NT2/D1 (cell line): ENCODE data around the gene NTNG1.

ENCODE experiments used
- DNase-seq: peaks from one replicate; pipeline ENCODE4 v3.0.0-alpha.2; 2011; ENCODE audit warnings: low read depth, low spot score
- H3K27me3 ChIP-seq: 2 replicates; pipeline ENCODE4 v1.6.0; 2011; ENCODE audit warnings: mild to moderate bottlenecking; ENCODE audit not compliant: insufficient read length, insufficient read depth
- H3K36me3 ChIP-seq: 2 replicates; pipeline ENCODE4 v1.6.1; 2011; ENCODE audit warnings: mild to moderate bottlenecking, low read length, mixed read lengths; ENCODE audit not compliant: insufficient read depth, insufficient read length
- H3K4me1 ChIP-seq: 2 replicates; pipeline ENCODE4 v1.5.1; 2011; ENCODE audit not compliant: insufficient read depth, insufficient read length
- H3K4me3 ChIP-seq: 2 replicates; pipeline ENCODE4 v1.5.1; 2011; ENCODE audit warnings: low read depth; ENCODE audit not compliant: insufficient read length
- H3K9ac ChIP-seq: 2 replicates; pipeline ENCODE4 v1.6.0; 2011; ENCODE audit warnings: low read depth; ENCODE audit not compliant: insufficient read length
- H3K9me3 ChIP-seq: 2 replicates; pipeline ENCODE4 v1.5.1; 2011; ENCODE audit warnings: mild to moderate bottlenecking, low read length; ENCODE audit not compliant: insufficient read depth
- SUZ12 ChIP-seq: IDR thresholded peaks from 2 replicates; pipeline ENCODE4 v1.6.1; 2011; ENCODE audit not compliant: insufficient read length, insufficient read depth; ENCODE audit errors: extremely low read depth
- YY1 ChIP-seq: IDR thresholded peaks from 2 replicates; pipeline ENCODE4 v1.6.1; 2011; ENCODE audit not compliant: insufficient read length, insufficient read depth
- ZNF274 ChIP-seq: IDR thresholded peaks from 2 replicates; pipeline ENCODE4 v1.6.1; 2011; ENCODE audit warnings: mild to moderate bottlenecking, low read depth, low read length

NTNG1 gene

DNA sequence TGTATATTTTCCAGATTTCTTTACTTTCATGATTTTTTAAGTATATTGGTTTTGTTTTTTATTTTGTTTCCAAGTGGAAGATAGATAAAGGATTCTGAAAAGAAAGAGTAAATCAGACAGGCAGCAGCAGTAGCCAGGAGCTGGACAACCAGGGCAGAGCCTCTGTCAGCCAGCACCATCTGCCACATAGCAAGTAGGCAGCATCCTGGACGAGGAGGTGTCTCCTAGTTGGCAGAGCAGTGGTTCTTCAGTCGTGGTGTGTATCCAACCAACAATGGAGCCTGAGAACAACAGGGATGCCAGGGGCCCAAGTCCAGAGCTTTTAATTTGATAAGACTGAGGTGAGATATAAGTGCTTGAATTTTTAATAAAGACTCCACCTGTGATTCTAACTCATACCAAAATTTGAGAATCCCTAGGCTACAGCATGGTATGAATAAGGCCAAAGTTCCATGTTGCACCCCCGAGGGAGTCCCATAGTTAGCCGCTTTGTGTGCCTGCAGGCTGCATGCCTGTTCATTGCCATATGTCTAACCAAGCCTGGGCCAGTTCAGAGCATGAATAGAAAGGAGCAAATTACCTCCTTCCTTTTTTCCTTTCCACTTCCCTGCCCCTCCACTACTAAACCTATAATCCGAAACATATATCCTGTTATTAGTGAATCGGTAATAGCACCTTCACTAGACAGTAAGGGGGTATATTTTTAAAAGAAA, 153.2 kb downstream of the NTNG1 start:
- Histone ChIP-seq H3K36me3 (no peaks in the 10 kb centered on the region), H3K9me3 (no peaks in the 10 kb centered on the region), H3K9ac (no peak overlapping the region), H3K4me1 (no peaks in the 10 kb centered on the region), H3K4me3 (no peak overlapping the region), H3K27me3 (no peaks in the 10 kb centered on the region)
- DNase-seq, result no peak
- TF ChIP-seq SUZ12 (no peak), YY1 (no peak), ZNF274 (no peak)

DNA sequence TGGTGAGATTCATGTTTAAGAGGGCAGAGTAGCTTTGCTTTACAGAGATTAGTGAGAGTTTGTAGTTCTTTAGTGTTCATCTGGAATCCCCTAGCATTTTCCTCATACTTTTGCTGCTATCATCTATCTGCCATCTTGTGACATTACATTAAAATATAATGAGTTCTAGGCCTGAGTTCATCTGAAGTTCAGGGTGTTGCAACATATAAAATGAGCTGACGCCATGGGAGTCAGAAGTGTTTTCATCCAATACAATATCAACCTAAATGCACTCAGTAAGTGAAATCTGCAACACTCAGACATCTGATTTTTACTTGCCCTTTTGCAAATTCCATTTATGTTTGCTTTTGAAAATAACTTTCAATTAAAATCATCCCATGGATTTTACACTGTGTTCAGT, 153.8 kb downstream of the NTNG1 start:
- Histone ChIP-seq H3K4me3 (no peak overlapping the region), H3K27me3 (no peaks in the 10 kb centered on the region), H3K36me3 (no peaks in the 10 kb centered on the region), H3K9me3 (no peaks in the 10 kb centered on the region), H3K4me1 (no peaks in the 10 kb centered on the region), H3K9ac (no peak overlapping the region)
- TF ChIP-seq YY1 (no peak), ZNF274 (no peak), SUZ12 (no peak)
- DNase-seq, result no peak

DNA sequence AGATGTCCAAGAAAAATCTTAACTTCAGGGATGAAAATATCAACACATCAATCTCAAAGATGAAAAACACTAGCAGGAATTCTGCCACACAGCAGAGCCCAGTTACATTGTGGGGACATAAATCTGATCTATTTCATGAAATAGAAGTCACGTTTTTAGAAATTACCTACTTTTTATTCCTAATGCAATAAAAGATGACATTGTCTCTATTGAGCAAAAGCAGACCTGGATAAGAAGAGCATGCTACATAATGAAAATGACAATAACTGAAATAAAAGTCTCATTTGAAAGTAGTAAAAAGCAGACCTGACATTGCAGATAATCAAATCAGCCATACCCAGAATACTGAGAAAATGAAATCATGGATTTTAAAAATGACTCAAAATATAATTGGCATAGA, 156.8 kb downstream of the NTNG1 start:
- Histone ChIP-seq H3K36me3 (no peaks in the 10 kb centered on the region), H3K9me3 (no peaks in the 10 kb centered on the region), H3K9ac (no peak overlapping the region), H3K4me1 (no peaks in the 10 kb centered on the region), H3K4me3 (no peak overlapping the region), H3K27me3 (no peaks in the 10 kb centered on the region)
- no peak for DNase-seq
- TF ChIP-seq SUZ12, result no peak
- TF ChIP-seq YY1, result no peak
- no peak for TF ChIP-seq ZNF274

DNA sequence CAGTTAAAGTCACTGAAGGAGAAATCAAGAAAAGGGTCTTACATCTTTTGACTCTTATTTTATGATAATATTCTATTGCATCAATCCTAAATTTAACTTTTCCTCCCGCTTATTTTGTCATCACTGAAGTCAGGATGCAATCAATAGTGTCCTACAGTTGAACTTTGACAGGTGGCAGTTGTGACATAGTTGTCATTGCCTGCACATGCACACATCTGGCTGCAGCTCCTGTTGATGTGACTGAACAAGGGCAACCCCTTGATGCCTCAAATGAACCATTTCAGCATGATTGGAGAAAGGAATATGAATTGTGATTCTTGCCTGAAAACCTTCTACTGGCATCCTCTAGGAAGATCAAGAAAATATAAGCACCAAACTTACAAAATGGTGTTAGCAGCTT, 157.7 kb downstream of the NTNG1 start:
- H3K27me3 ChIP-seq, result no peaks in the 10 kb centered on the region
- H3K9ac ChIP-seq, result no peak overlapping the region
- no peaks in the 10 kb centered on the region for H3K4me1 ChIP-seq
- no peak for DNase-seq
- TF ChIP-seq YY1 (no peak), SUZ12 (no peak), ZNF274 (no peak)
- H3K4me3 ChIP-seq, result no peak overlapping the region
- H3K9me3 ChIP-seq, result no peaks in the 10 kb centered on the region
- H3K36me3 ChIP-seq, result no peaks in the 10 kb centered on the region

DNA sequence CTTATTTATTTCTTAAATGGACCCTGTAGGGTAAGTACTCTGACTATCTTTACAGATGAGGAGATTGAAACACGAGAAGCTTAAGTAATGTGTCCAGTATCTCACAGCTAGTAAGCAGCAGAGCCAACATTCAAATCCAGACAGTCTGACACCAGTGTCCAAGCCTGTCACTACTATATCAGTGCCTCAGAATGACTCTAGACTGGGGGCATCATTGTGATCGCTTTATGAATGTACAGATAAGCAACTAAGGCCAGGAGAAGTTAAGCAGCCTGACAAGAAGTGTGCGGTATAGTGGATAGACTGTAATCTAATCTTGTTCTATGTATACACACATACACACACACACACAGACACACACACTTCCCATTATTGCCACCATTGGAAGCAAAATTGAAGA, 158.7 kb downstream of the NTNG1 start:
- TF ChIP-seq YY1, result no peak
- DNase-seq, result no peak
- no peak overlapping the region for H3K4me3 ChIP-seq

DNA sequence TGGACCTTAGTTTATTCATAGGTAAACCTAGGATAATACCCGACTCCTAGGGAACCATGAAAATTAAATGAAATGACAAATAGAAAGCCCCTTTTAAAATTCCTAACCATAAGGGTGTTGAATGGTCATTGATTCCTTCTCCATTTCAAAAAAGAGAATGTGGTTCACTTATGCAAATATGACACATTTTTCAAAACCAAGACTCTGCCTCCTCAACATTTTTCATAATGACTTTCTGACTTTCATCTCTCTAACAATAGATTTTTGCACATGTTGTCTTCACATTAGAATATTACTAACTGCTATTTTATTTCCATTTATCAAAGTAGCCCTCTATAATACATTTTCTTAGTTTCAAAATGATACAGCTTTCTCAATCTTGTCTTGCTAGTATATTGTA, 169.1 kb downstream of the NTNG1 start:
- no peaks in the 10 kb centered on the region for H3K36me3 ChIP-seq
- no peak overlapping the region for H3K9ac ChIP-seq
- H3K9me3 ChIP-seq, result no peaks in the 10 kb centered on the region
- no peaks in the 10 kb centered on the region for H3K27me3 ChIP-seq
- TF ChIP-seq YY1, result no peak
- no peak for TF ChIP-seq SUZ12
- TF ChIP-seq ZNF274, result no peak
- no peaks in the 10 kb centered on the region for H3K4me1 ChIP-seq
- H3K4me3 ChIP-seq, result no peak overlapping the region
- DNase-seq, result no peak

More for the DNA sequence above, 158.7 kb downstream of the NTNG1 start:
- Histone ChIP-seq H3K9ac (no peak overlapping the region), H3K27me3 (no peaks in the 10 kb centered on the region), H3K4me1 (no peaks in the 10 kb centered on the region), H3K36me3 (no peaks in the 10 kb centered on the region), H3K9me3 (no peaks in the 10 kb centered on the region)

DNA sequence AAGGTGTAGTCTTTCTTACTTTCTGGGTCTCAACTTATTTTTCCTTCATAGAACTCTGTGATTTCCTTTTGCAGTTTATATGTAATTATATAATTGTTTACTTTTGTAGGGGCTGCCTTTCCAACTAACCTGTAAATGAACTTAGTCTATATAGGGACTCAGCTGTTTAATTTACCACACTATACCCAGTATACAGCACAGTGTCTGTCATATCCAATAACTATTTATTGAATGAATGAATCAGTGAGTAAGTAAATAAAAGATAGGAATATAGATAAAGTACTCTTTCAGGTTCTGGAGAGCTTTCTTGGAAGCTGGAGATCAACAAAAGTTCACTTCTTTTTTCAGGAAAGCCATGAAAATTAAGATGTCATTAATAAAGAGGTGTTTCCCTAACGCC, 174.8 kb downstream of the NTNG1 start:
- H3K9me3 ChIP-seq, result no peaks in the 10 kb centered on the region
- no peaks in the 10 kb centered on the region for H3K27me3 ChIP-seq
- DNase-seq, result no peak
- no peaks in the 10 kb centered on the region for H3K36me3 ChIP-seq
- H3K4me1 ChIP-seq, result no peaks in the 10 kb centered on the region
- TF ChIP-seq YY1, result no peak
- no peak for TF ChIP-seq ZNF274
- TF ChIP-seq SUZ12, result no peak
- H3K9ac ChIP-seq, result no peak overlapping the region
- H3K4me3 ChIP-seq, result no peak overlapping the region

DNA sequence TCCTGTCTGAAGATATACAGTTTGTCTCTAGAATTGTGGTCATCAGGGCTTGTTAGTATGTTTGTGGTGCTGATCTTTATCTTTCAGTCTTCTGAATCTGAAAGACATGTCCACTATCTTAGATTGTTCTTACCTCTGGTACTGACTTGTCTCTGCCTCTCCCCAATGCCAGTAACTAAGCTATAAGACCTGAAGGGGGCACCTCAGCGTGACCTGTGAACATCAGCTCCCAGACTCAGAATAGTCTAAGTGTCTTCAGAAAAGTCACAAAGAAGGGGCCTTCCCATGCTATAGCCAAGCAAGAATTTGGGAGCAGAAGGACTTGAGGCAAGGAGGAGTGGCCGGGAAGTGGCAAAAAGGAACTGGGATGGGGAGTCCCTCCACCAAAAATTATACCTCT, 178.1 kb downstream of the NTNG1 start:
- DNase-seq, result no peak
- Histone ChIP-seq H3K36me3 (no peaks in the 10 kb centered on the region), H3K4me1 (no peaks in the 10 kb centered on the region), H3K9me3 (no peaks in the 10 kb centered on the region), H3K4me3 (no peak overlapping the region), H3K9ac (no peak overlapping the region), H3K27me3 (no peaks in the 10 kb centered on the region)
- no peak for TF ChIP-seq ZNF274
- no peak for TF ChIP-seq YY1
- TF ChIP-seq SUZ12, result no peak
